Right atrium auricular region (tissue), 2 donors: ENCODE measurements around the gene SLC25A18. TPM values are rescaled to one million over a fixed set of nuclear protein-coding genes. Genes with fewer than 3 reads are reported as not detected.
A peak's percentile ranks its signal among the peaks of the same experiment; 100 is the strongest.
"Not testable (repeated sequence)": the region's sequence is repeated elsewhere in the genome, so short reads cannot be mapped to it uniquely, and the experiment has no call there.

Experiments
- DNase-seq: peaks from one replicate; pipeline ENCODE4 v3.0.0-alpha.2; 2019; ENCODE audit warnings: low spot score
- H3K27ac ChIP-seq, 2 donors: fragments of 200-600 bp; sonication (generic); 1 replicate in 1 of 2; 2 replicates in 1 of 2; pipeline ENCODE4 v1.5.1; 2016 to 2019
- H3K27me3 ChIP-seq, 2 donors: fragments of 200-600 bp; sonication (generic); one replicate each; pipeline versions ENCODE4 v1.5.1 to v1.6.0; 2017 to 2019
- H3K36me3 ChIP-seq: fragments of 200-600 bp; sonication (generic); one replicate; pipeline ENCODE4 v1.5.1; 2016
- H3K4me1 ChIP-seq, 2 donors: fragments of 200-600 bp; sonication (generic); one replicate each; pipeline versions ENCODE4 v1.5.1 to v1.6.0; 2017 to 2019
- H3K4me3 ChIP-seq, 2 donors: fragments of 200-600 bp; sonication (generic); 1 replicate in 1 of 2; 2 replicates in 1 of 2; pipeline ENCODE4 v1.5.1; 2017 to 2019; ENCODE audit warnings: mild to moderate bottlenecking in 1 of 2, moderate library complexity in 1 of 2
- H3K9me3 ChIP-seq, 2 donors: fragments of 200-600 bp; sonication (generic); one replicate each; pipeline ENCODE4 v1.5.1; 2019
- CTCF ChIP-seq, 2 donors: fragments of 200-600 bp; sonication (generic); IDR thresholded peaks; one replicate each; pipeline ENCODE4 v1.5.1; 2019; ENCODE audit warnings: antibody characterized with exemption in 2 of 2
- total RNA-seq, 2 donors: library from RNA; depleted of rRNA; stranded (reverse); fragments of >200 nt; gene quantifications; one replicate each; pipeline ENCODE4 v1.1.0, GENCODE V29; 2016

The SLC25A18 gene
- total RNA-seq, 2 donors from 2014 or later: 0.59 to 3.6 TPM

- peaks cover 0 to 33% of the 10 kb centered on the region in 2 donors for H3K4me1 ChIP-seq
- no peaks in the 10 kb centered on the region for H3K9me3 ChIP-seq
- H3K27ac ChIP-seq: peak overlapping the region; percentile 81 to 89
- no peaks in the 10 kb centered on the region for H3K36me3 ChIP-seq
- H3K4me3 ChIP-seq: peak overlapping the region in 1 of 2 donors; percentile 18
- DNase-seq: no peak
- no peaks in the 10 kb centered on the region for H3K27me3 ChIP-seq
- no peak for TF ChIP-seq CTCF (IDR thresholded peaks at IDR 0.05)
Measured at GRCh38 chr22:17563936-17564391, 666 bp downstream of the SLC25A18 start.

- H3K4me1 ChIP-seq: peaks cover 2 to 53% of the 10 kb centered on the region in 2 donors
- H3K9me3 ChIP-seq, DNase-seq, H3K4me3 ChIP-seq, H3K27me3 ChIP-seq, H3K36me3 ChIP-seq: not testable (repeated sequence)
- H3K27ac ChIP-seq: peak overlapping the region; percentile 20 to 89
Measured at GRCh38 chr22:17566016-17566687, 2.9 kb downstream of the SLC25A18 start.

- no peaks in the 10 kb centered on the region for H3K27me3 ChIP-seq
- no peaks in the 10 kb centered on the region for H3K36me3 ChIP-seq
- no peak overlapping the region for H3K4me3 ChIP-seq
- DNase-seq: no peak
- H3K4me1 ChIP-seq: peaks cover 2 to 59% of the 10 kb centered on the region in 2 donors
- peak overlapping the region; percentile 20 to 89 for H3K27ac ChIP-seq
- TF ChIP-seq CTCF (IDR thresholded peaks at IDR 0.05): no peak
- H3K9me3 ChIP-seq: no peaks in the 10 kb centered on the region
Measured at GRCh38 chr22:17566776-17567175, 3.5 kb downstream of the SLC25A18 start.

- H3K27me3 ChIP-seq: no peaks in the 10 kb centered on the region
- H3K27ac ChIP-seq: peak overlapping the region; percentile 91 to 97
- no peaks in the 10 kb centered on the region for H3K36me3 ChIP-seq
- H3K4me3 ChIP-seq: peak overlapping the region in 1 of 2 donors; percentile 19
- no peak for TF ChIP-seq CTCF (IDR thresholded peaks at IDR 0.05)
- peak; percentile 79 for DNase-seq
- peaks cover 2 to 38% of the 10 kb centered on the region in 2 donors for H3K4me1 ChIP-seq
- no peaks in the 10 kb centered on the region for H3K9me3 ChIP-seq
Measured at GRCh38 chr22:17569971-17570511, 6.7 kb downstream of the SLC25A18 start.

GRCh38 chr22:17570851-17571631 is 7.7 kb downstream of the SLC25A18 start:
- H3K9me3 ChIP-seq: no peaks in the 10 kb centered on the region
- peak overlapping the region; percentile 91 to 97 for H3K27ac ChIP-seq
- H3K27me3 ChIP-seq: no peaks in the 10 kb centered on the region
- peaks cover 2 to 36% of the 10 kb centered on the region in 2 donors for H3K4me1 ChIP-seq
- no peak for TF ChIP-seq CTCF (IDR thresholded peaks at IDR 0.05)
- DNase-seq: peak; percentile 95
- H3K36me3 ChIP-seq: no peaks in the 10 kb centered on the region
- peak overlapping the region; percentile 13 to 34 for H3K4me3 ChIP-seq

- Histone ChIP-seq H3K36me3 (no peaks in the 10 kb centered on the region), H3K9me3 (no peaks in the 10 kb centered on the region), H3K4me3 (no peak overlapping the region), H3K27me3 (no peaks in the 10 kb centered on the region), H3K27ac (no peak overlapping the region), H3K4me1 (peaks cover under 1 to 28% of the 10 kb centered on the region in 2 donors)
- TF ChIP-seq CTCF (IDR thresholded peaks at IDR 0.05): no peak
- DNase-seq: no peak
Measured at GRCh38 chr22:17575151-17575550, 11.9 kb downstream of the SLC25A18 start.
